Body of pancreas (tissue), 4 donors: ENCODE data around the gene SDE2. TPM values are rescaled to one million over a fixed set of nuclear protein-coding genes. Genes with fewer than 3 reads are reported as not detected.
A peak's percentile ranks its signal among the peaks of the same experiment; 100 is the strongest.
"Not testable (repeated sequence)": the region's sequence is repeated elsewhere in the genome, so short reads cannot be mapped to it uniquely, and the experiment has no call there.

Experiments
- ATAC-seq: fragments of 150-250 bp; one replicate; pipeline ENCODE4 v1.9.1; 2016
- DNase-seq, 4 donors: peaks; one replicate each; pipeline ENCODE4 v3.0.0-alpha.2; 2019
- H3K27ac ChIP-seq, 4 donors: fragments of 200-600 bp; sonication (generic); 1 replicate in 3 of 4; 2 replicates in 1 of 4; pipeline versions ENCODE4 v1.5.1 to v1.6.1; 2016 to 2019; ENCODE audit warnings: mild to moderate bottlenecking in 1 of 4, mixed read lengths in 1 of 4, moderate library complexity in 1 of 4
- H3K27me3 ChIP-seq, 2 donors: fragments of 200-600 bp; sonication (generic); one replicate each; pipeline ENCODE4 v1.6.0; 2016; ENCODE audit warnings: mild to moderate bottlenecking in 1 of 2
- H3K36me3 ChIP-seq, 2 donors: fragments of 200-600 bp; sonication (generic); replicated peaks in 1 of 2; 2 replicates each; pipeline ENCODE4 v1.5.1; 2016; ENCODE audit warnings: low read depth in 2 of 2; ENCODE audit not compliant: insufficient read depth in 1 of 2
- H3K4me1 ChIP-seq: fragments of 200-600 bp; sonication (generic); one replicate; pipeline ENCODE4 v1.6.0; 2016
- H3K4me3 ChIP-seq, 2 donors: fragments of 200-600 bp; sonication (generic); 1 replicate in 1 of 2; 2 replicates in 1 of 2; pipeline ENCODE4 v1.5.1; 2016 to 2019
- H3K9me3 ChIP-seq, 3 donors: fragments of 200-600 bp; sonication (generic); 1 replicate in 2 of 3; 2 replicates in 1 of 3; pipeline ENCODE4 v1.5.1; 2016
- CTCF ChIP-seq, 7 experiments: fragments of 450-650 bp in 4 of 7; fragments of 200-600 bp in 3 of 7; sonication (generic) in 3 of 7; IDR thresholded peaks; one replicate each; pipeline ENCODE4 v1.5.1; 2016 to 2019; ENCODE audit warnings: antibody characterized with exemption in 7 of 7
- POLR2A ChIP-seq, 3 donors: fragments of 450-650 bp; IDR thresholded peaks; one replicate each; pipeline ENCODE4 v1.6.1; 2016; ENCODE audit warnings: antibody characterized with exemption in 3 of 3, mild to moderate bottlenecking in 2 of 3
- WGBS, 2 donors: methylation state at CpG; one replicate each; pipeline ENCODE4 v1.1.5; 2017; 5-methylcytosine and 5-hydroxymethylcytosine counted together
- intact Hi-C: fragments of 100-400 bp; cut with DNase I; formaldehyde crosslinking; loops from one replicate; pipeline ENCODE4 v1.15.1; 2023
- small RNA-seq: library from RNA; depleted of rRNA; stranded (forward); fragments of <200 nt; gene quantifications from one replicate; pipeline ENCODE3, GENCODE V24; 2016
- total RNA-seq, 2 donors: library from RNA; depleted of rRNA; stranded (reverse); fragments of >200 nt; gene quantifications; one replicate each; pipeline ENCODE4 v1.1.0, GENCODE V29; 2016

Gene SDE2
- total RNA-seq, 2 donors from 2014 or later, result 11.9 to 13.7 TPM

- Histone ChIP-seq H3K27me3 (no peaks in the 10 kb centered on the region), H3K4me3 (no peak overlapping the region), H3K36me3 (no peaks in the 10 kb centered on the region), H3K4me1 (peaks cover 7% of the 10 kb centered on the region), H3K27ac (no peak overlapping the region), H3K9me3 (no peaks in the 10 kb centered on the region)
- WGBS, 2 donors, result 88 to 91% methylated on average over 14 to 20 of the region's 21 CpGs
- ATAC-seq, result no peak
- TF ChIP-seq POLR2A (IDR thresholded peaks at IDR 0.05) (no peak), CTCF (IDR thresholded peaks at IDR 0.05) (no peak)
- no peak for DNase-seq
- intact Hi-C loops, result no loop called here
Measured at GRCh38 chr1:225937048-225937968, 61.8 kb downstream of the SDE2 start.

GRCh38 chr1:225936523-225936922 lies 62.6 kb downstream of the SDE2 start:
- TF ChIP-seq CTCF (IDR thresholded peaks at IDR 0.05), result no peak
- TF ChIP-seq POLR2A (IDR thresholded peaks at IDR 0.05), result no peak
- Histone ChIP-seq H3K4me3 (no peak overlapping the region), H3K4me1 (peaks cover 7% of the 10 kb centered on the region), H3K27ac (no peak overlapping the region), H3K9me3 (no peaks in the 10 kb centered on the region), H3K27me3 (no peaks in the 10 kb centered on the region), H3K36me3 (no peaks in the 10 kb centered on the region)
- intact Hi-C loops, result no loop called here
- DNase-seq (no peak), ATAC-seq (no peak)
- 64 to 67% methylated on average over 3 of the region's 3 CpGs for WGBS, 2 donors

- H3K27me3 ChIP-seq, H3K4me3 ChIP-seq, H3K9me3 ChIP-seq, intact Hi-C loops, H3K36me3 ChIP-seq, ATAC-seq, H3K27ac ChIP-seq, H3K4me1 ChIP-seq: not testable (repeated sequence)
- peak in 3 of 4 donors; percentile 40 to 51 (median 45) for DNase-seq
- 58 to 60% methylated on average over 8 of the region's 8 CpGs for WGBS, 2 donors
Measured at GRCh38 chr1:225936086-225936485, 63.1 kb downstream of the SDE2 start.

GRCh38 chr1:225934711-225935110 lies 64.4 kb downstream of the SDE2 start:
- intact Hi-C loops, result no loop called here
- peaks cover 3% of the 10 kb centered on the region for H3K4me1 ChIP-seq
- DNase-seq, result no peak
- no peaks in the 10 kb centered on the region for H3K36me3 ChIP-seq
- no peaks in the 10 kb centered on the region for H3K9me3 ChIP-seq
- H3K27me3 ChIP-seq, result no peaks in the 10 kb centered on the region
- no peak for ATAC-seq
- no peak for TF ChIP-seq POLR2A (IDR thresholded peaks at IDR 0.05)
- TF ChIP-seq CTCF (IDR thresholded peaks at IDR 0.05), result no peak
- no peak overlapping the region for H3K4me3 ChIP-seq
- 89 to 92% methylated on average over 5 of the region's 5 CpGs for WGBS, 2 donors
- no peak overlapping the region for H3K27ac ChIP-seq

GRCh38 chr1:225933072-225933471 lies 66.1 kb downstream of the SDE2 start:
- WGBS, 2 donors, result 69 to 84% methylated on average over 2 of the region's 2 CpGs
- Histone ChIP-seq H3K27me3 (no peaks in the 10 kb centered on the region), H3K36me3 (no peaks in the 10 kb centered on the region), H3K4me1 (no peaks in the 10 kb centered on the region), H3K4me3 (no peak overlapping the region), H3K27ac (no peak overlapping the region), H3K9me3 (no peaks in the 10 kb centered on the region)
- intact Hi-C loops, result no loop called here
- DNase-seq (no peak), ATAC-seq (no peak)
- TF ChIP-seq CTCF (IDR thresholded peaks at IDR 0.05), result no peak
- no peak for TF ChIP-seq POLR2A (IDR thresholded peaks at IDR 0.05)

Small RNA genes lying within 50 kb of the gene (small RNA-seq; reads per million reads assigned to genes)
- not detected for gene AL117348.1
- not detected for gene NDUFA3P3

Other genes with a start within 250 kb of the SDE2 start
- 10 to 100 TPM; 48.5 to 86.6 TPM for gene SRP9, start 221.5 kb downstream of the SDE2 start, total RNA-seq
- 100 to 1,000 TPM; 109 to 136 TPM for gene EPHX1, start 189.2 kb downstream of the SDE2 start, total RNA-seq
- gene TMEM63A, start 117.0 kb downstream of the SDE2 start, total RNA-seq, result 100 to 1,000 TPM; 129 to 217 TPM
- 100 to 1,000 TPM; 138 to 153 TPM for gene LEFTY1, start 110.2 kb downstream of the SDE2 start, total RNA-seq
- gene PYCR2, start 75.1 kb downstream of the SDE2 start, total RNA-seq, result 10 to 100 TPM; 34.2 to 52.4 TPM
- gene LEFTY2, start 58.1 kb downstream of the SDE2 start, total RNA-seq, result 1 to 10 TPM in 1 of 2 donors, under 1 TPM in 1; 0.99 to 8.0 TPM
- 100 to 1,000 TPM; 163 to 211 TPM for gene H3-3A, start 63.4 kb upstream of the SDE2 start, total RNA-seq
- gene ACBD3, start 187.4 kb upstream of the SDE2 start, total RNA-seq, result 10 to 100 TPM; 27.0 to 34.3 TPM
- gene MIXL1, start 224.3 kb upstream of the SDE2 start, total RNA-seq, result not detected